ENCODE results near the gene GSK3B.

DNA sequence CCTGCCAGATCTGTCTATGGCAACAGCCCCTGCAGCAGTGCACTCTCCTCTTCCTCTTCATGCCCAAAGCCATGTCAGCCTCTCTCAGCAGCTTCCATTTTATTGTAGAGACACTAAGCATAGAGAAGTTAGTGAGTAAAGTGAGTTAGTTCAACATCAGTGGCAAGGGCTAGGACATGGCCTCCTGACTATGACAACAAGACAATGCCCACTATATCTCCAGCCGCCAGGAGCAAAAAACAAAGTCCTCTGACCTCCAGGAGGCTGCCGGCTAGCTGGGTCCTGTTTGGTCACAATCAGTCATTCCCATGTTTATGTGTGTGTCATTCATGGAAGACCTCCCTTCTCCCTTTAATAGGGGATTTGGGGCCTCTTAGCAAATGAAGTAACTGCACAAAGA is 297.5 kb downstream of the GSK3B start:
- TF ChIP-seq, protein P1, sequence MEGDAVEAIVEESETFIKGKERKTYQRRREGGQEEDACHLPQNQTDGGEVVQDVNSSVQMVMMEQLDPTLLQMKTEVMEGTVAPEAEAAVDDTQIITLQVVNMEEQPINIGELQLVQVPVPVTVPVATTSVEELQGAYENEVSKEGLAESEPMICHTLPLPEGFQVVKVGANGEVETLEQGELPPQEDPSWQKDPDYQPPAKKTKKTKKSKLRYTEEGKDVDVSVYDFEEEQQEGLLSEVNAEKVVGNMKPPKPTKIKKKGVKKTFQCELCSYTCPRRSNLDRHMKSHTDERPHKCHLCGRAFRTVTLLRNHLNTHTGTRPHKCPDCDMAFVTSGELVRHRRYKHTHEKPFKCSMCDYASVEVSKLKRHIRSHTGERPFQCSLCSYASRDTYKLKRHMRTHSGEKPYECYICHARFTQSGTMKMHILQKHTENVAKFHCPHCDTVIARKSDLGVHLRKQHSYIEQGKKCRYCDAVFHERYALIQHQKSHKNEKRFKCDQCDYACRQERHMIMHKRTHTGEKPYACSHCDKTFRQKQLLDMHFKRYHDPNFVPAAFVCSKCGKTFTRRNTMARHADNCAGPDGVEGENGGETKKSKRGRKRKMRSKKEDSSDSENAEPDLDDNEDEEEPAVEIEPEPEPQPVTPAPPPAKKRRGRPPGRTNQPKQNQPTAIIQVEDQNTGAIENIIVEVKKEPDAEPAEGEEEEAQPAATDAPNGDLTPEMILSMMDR (conservative IDR thresholded peaks at IDR 0.05; ENCODE audit: low read depth in 2 of 2): no peak
- TF ChIP-seq CREB1 (CRISPR knock-in tag; IDR thresholded peaks at IDR 0.05; ENCODE audit: low read depth) (no peak), EZH2 (IDR thresholded peaks at IDR 0.05; ENCODE audit: low read depth, unreplicated experiment) (no peak), REST (IDR thresholded peaks at IDR 0.05; ENCODE audit: unreplicated experiment) (no peak), EZH2phosphoT487 (IDR thresholded peaks at IDR 0.05; ENCODE audit: unreplicated experiment) (no peak), POLR2AphosphoS5 (IDR thresholded peaks at IDR 0.05; ENCODE audit: low read depth) (no peak), ZNF331 (CRISPR knock-in tag; IDR thresholded peaks at IDR 0.05; ENCODE audit: low read depth) (no peak)

Data from GM23338 (cell line).